Superior temporal gyrus (tissue), 1 donor: ENCODE measurements around the gene AGPAT1.

Experiments
- DNase-seq: peaks from one replicate; pipeline ENCODE4 v3.0.0-alpha.2; 2016; ENCODE audit errors: extremely low spot score

AGPAT1 gene

GRCh38 chr6:32168807-32169591 is 6.9 kb downstream of the AGPAT1 start:
- DNase-seq = no peak

GRCh38 chr6:32168350-32168749 is 7.5 kb downstream of the AGPAT1 start:
- DNase-seq = no peak

GRCh38 chr6:32167761-32168262 is 8.1 kb downstream of the AGPAT1 start:
- no peak for DNase-seq

GRCh38 chr6:32167154-32167760 is 8.6 kb downstream of the AGPAT1 start:
- DNase-seq = no peak

DNA sequence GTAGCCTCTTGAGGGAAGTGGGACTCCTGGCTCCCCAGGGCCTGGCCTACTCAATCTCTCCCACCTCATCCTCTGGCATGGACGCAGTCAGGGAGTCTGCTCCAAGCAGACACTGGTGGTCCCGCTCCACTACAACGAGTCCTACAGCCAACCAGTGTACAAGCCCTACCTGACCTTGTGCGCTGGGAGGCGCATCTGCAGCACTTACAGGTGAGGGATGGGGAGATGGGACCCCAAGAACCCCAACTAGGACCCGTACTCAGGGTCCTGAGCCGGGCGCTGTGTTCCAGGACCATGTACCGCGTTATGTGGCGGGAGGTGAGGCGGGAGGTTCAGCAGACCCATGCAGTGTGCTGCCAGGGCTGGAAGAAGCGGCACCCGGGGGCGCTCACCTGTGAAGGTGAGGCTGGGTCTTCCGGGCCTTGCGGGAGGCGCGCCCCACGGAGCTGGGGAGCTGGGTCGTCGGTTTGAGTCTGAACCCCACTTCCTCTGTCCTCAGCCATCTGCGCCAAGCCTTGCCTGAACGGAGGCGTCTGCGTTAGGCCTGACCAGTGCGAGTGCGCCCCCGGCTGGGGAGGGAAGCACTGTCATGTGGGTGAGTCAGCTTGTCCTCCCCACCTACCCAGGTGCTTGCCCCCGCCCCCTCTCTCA is 9.3 kb downstream of the AGPAT1 start:
- DNase-seq = no peak

GRCh38 chr6:32164295-32164694 is 11.6 kb downstream of the AGPAT1 start, which contains the start of gene EGFL8:
EGFL8 (plus strand) TSS chr6:32164595; CDS start chr6:32166166, 1,571 bp downstream.
- no peak for DNase-seq

DNA sequence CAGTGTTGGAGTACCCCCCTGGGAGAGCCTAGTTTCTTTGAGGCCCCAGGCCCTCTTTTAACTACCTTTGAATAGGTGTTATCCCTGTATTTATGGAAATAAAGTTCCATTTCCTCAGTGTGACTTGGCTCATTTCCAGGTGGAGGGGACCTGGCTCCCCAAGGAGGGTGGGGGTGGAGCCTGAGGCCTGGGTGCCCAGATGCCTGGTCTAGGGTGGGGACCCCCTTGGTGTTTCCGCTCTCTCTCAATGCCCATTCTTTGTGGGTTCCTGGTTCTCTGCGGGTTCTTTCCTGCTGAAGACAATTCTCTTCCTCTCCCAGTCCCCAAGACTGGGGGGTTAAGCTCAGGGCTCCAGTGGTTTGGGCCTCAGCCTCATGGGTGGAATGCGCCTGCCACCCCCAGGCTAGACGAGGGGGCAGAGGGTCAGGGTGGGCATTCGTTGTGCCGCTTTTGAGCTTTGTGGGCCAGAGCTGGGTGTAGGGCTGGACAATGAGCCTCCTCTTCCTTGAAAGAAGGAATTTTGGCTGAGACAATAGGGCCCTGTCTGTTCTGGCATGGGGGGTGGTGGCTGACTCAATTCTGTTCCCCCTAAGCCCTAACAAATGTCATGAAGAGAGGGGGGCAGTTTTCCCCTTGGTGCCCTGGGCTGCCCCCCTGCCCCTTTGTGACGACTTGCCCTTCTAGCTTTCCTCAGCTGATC is 12.2 kb downstream of the AGPAT1 start:
- DNase-seq = no peak

DNA sequence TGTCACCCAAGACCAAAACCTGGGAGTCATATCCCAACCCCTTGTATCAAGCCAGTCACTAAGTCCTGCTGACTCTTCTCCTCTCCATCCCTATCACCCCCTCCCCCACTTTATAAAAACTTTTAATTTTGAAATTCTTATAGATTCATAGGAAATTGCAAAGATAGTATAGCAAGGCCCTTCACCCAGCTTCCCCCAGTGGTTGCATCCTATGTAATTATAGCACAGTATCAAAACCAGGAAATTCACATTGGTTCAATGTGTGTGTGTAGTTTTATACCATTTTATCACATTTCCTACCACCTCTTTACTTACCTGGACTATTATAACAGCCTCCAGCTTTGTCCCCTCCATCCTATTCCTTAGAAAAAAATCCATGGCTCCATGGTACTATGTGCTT is 17.8 kb downstream of the AGPAT1 start:
- no peak for DNase-seq

DNA sequence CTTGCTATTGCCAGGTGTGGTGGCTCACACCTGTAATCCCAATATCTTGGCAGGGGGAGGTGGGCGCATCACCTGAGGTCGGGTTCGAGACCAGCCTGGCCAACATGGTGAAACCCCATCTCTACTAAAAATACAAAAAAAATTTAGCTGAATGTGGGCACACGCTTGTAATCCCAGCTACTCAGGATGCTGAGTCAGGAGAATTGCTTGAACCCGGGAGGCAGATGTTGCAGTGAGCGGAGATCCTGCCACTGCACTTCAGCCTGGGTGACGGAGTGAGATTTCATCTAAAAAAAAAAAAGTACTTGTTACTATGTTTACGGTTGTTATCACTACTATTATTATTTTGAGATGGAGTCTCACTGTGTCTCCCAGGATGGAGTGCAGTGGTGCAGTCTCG is 19.0 kb downstream of the AGPAT1 start:
- DNase-seq = no peak

GRCh38 chr6:32154514-32155161 is 21.2 kb downstream of the AGPAT1 start:
- peak; percentile 39 for DNase-seq

DNA sequence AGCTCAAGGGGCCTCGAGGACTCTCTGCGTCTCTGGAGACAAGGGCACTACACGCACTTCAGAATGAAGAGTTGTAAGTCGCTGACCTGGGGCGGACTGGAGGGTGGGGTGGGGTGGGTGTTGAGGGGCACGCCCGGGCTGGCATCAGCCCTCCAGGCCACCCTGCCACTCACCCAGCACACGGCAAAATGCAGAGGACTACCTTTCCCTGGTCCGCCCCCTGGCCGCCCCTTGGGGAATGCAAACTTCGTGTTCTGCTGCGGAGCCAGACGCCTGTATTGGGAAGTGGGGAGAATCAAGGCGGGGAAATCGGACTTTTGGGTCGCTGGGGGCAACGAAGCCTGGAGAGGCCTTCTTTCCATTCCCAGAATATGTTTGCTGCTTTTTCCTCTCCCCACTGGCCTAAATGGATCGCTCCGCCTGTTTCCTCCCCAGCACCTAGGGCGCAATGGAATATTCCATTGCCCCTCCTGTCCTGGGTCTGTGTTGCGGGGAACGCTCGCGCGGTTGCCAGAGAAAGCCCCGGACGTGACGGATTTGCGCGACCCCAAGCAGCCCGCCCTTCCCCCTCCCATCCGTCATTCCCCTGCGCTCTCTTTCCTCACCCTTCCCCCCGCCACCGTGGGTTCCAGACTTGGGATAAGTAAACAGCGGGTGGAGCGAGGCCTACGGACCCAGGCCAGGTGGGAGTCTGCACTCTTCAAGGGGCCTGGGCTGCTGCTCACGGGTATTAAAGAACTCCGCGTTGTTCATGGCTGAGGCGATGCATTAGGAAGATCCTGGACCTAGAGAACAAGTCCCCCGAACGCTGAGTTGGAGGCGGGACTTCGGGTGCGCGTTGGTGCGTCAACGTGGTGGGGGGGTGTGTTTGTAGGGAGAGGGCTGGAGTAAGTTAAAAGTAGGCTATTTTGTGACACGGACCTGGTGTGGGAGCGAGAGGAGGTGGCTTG is 22.0 kb downstream of the AGPAT1 start, which contains the start of gene PPT2:
TSS of gene PPT2 (plus strand) at position 578 of the 950 bp plus-strand sequence. CDS start 454 bp downstream, outside the sequence.
- peak; percentile 90 for DNase-seq

GRCh38 chr6:32152769-32153563 is 22.9 kb downstream of the AGPAT1 start:
- peak; percentile 51 for DNase-seq

GRCh38 chr6:32151863-32152768 is 23.8 kb downstream of the AGPAT1 start, which contains the start of gene PRRT1:
PRRT1 (minus strand) TSS chr6:32151939; CDS start chr6:32151827, 112 bp downstream.
- peak; percentile 54 for DNase-seq

DNA sequence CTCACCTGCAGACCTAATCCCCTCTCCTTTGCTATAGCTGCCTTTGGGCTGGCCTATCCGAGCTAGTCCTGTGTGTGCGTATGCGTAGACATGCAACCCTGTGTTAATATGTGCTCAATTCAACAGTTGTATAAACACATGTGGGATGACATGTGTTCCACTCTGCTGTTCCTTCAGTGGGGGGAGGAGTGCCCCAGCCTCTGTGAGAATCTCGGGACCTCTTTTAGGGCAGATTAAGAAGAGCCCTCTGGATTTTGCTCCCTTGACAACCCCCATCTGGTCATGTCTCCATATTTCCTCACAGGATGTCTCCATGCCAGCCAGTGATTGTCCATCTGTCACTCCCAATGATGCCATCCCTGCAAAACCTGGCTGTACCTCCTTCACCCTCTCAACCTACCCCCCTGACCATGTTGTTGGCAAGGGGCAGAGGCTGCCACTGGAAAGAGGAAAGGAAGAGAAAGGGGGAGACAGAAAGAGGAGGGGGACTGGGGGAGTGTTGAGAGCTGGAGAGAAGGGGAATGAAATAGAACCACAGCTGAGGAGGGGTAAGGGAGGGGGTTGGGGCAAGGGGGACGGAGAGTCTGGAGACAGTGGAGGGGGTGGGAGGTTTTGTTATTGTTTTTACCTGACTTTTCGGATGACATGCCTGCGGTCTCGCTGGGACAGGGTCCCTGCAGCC is 24.6 kb downstream of the AGPAT1 start:
- peak; percentile 44 for DNase-seq

DNA sequence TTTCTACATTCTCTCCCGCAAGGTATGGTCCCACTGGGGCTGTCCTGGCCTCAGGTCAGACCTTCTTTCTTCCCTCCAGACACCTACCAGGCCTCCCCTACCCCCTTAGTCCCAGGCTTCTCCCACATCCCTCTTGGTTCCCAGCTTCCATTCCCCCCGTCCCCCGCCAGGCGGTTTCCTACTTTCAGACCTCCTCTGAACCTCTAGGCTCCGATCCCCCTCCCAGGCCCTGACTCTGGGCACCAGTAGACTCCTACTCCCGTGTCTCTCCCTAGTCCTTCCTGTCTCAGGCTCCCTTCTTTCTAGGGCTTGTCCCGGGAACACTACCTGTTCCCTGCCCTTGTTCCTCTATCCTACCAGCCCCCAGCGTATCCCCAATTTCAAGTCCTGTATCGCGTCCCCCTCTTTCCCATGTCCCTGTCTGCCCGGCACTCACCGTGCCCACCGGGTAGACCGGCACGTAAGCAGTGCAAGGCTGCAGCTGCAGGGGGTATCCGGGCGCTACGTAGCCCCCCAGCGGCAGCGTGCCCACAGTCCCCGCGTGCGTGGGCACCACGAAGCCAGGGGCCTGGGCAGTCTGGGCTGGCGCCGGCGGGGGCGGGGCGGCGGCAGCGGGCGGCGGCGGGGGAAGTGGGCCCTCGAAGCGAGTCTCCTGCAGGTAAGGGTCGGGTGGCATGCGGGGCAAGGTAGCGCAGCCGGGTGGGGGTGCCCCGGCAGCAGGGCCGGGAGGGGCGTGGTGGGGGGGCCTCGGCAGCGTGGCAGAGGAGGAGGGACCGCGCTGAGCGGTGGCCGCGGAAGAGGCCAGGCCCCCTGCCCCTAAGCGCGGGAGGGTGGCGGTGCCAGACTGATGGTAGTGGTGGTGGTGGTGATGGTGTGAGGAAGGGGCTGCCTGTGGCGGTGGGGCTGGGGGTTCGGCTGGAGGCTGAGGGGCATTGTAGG is 25.7 kb downstream of the AGPAT1 start:
- no peak for DNase-seq

DNA sequence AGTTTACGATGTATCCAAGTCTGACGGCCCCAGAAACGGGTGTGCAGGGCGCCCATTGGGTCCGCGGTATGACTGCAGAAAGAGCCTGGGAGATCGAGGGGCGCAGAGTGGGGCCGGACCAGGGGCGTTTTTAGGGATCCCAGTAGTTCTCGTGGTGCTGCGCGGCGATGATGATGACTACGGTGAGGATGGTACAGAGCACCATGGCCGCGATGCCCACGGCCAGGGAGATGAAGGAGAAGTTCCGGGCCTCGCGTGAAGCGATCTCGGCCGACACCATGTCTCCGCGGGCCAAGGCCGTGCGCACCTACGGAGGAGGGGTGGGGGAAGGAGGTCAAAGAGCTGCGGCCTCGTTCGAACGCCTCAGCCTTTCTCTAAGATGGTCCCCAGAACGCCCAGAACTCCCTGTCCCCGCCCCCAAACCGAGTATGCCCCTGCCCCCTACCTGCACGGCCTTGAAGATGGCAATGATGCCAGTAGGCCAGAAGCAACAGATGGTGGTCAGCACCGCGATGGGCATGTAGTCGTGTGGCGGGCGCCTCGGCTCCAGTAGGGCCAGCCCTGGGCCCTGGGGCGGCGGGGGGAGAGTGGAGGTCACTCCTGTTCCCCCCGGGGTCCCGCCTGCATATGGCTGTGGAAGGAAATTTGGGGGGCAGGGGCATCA is 26.7 kb downstream of the AGPAT1 start:
- no peak for DNase-seq
